ENCODE data around the gene PLBD1.

Gene PLBD1

GRCh38 chr12:14525964-14526363 is 41.7 kb downstream of the PLBD1 start:
- H3K9me3 ChIP-seq (ENCODE audit: control insufficient read depth, low read length), result no peaks in the 10 kb centered on the region
- no peaks in the 10 kb centered on the region for H3K27me3 ChIP-seq (ENCODE audit: control insufficient read depth, insufficient read depth, low read length)
- no peak overlapping the region for H3K9ac ChIP-seq
- TF ChIP-seq, protein P1, sequence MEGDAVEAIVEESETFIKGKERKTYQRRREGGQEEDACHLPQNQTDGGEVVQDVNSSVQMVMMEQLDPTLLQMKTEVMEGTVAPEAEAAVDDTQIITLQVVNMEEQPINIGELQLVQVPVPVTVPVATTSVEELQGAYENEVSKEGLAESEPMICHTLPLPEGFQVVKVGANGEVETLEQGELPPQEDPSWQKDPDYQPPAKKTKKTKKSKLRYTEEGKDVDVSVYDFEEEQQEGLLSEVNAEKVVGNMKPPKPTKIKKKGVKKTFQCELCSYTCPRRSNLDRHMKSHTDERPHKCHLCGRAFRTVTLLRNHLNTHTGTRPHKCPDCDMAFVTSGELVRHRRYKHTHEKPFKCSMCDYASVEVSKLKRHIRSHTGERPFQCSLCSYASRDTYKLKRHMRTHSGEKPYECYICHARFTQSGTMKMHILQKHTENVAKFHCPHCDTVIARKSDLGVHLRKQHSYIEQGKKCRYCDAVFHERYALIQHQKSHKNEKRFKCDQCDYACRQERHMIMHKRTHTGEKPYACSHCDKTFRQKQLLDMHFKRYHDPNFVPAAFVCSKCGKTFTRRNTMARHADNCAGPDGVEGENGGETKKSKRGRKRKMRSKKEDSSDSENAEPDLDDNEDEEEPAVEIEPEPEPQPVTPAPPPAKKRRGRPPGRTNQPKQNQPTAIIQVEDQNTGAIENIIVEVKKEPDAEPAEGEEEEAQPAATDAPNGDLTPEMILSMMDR (IDR thresholded peaks at IDR 0.05), result no peak
- H3K4me3 ChIP-seq (ENCODE audit: low read depth, low read length), result no peak overlapping the region
- no peaks in the 10 kb centered on the region for H3K36me3 ChIP-seq (ENCODE audit: control insufficient read depth, insufficient read depth, low read length)
- H3K27ac ChIP-seq, result no peak overlapping the region
- no peaks in the 10 kb centered on the region for H3K79me2 ChIP-seq
- no peak overlapping the region for H3K4me2 ChIP-seq (ENCODE audit: low read length)
- no peak overlapping the region for H2AFZ ChIP-seq
- no peaks in the 10 kb centered on the region for H3K4me1 ChIP-seq

GRCh38 chr12:14521822-14522221 is 45.9 kb downstream of the PLBD1 start:
- H3K9ac ChIP-seq, result no peak overlapping the region
- H3K4me3 ChIP-seq (ENCODE audit: low read depth, low read length), result no peak overlapping the region
- H3K4me1 ChIP-seq, result no peaks in the 10 kb centered on the region
- no peaks in the 10 kb centered on the region for H3K79me2 ChIP-seq
- no peaks in the 10 kb centered on the region for H3K27me3 ChIP-seq (ENCODE audit: control insufficient read depth, insufficient read depth, low read length)
- H3K9me3 ChIP-seq (ENCODE audit: control insufficient read depth, low read length), result no peaks in the 10 kb centered on the region
- H3K27ac ChIP-seq, result no peak overlapping the region
- no peak overlapping the region for H3K4me2 ChIP-seq (ENCODE audit: low read length)
- TF ChIP-seq, protein P1 (IDR thresholded peaks at IDR 0.05), result no peak
- no peaks in the 10 kb centered on the region for H3K36me3 ChIP-seq (ENCODE audit: control insufficient read depth, insufficient read depth, low read length)
- H2AFZ ChIP-seq, result no peak overlapping the region

GRCh38 chr12:14514946-14515345 is 52.7 kb downstream of the PLBD1 start:
- Histone ChIP-seq H3K9ac (no peak overlapping the region), H3K79me2 (no peaks in the 10 kb centered on the region), H2AFZ (no peak overlapping the region), H3K36me3 (ENCODE audit: control insufficient read depth, insufficient read depth, low read length) (no peaks in the 10 kb centered on the region), H3K27me3 (ENCODE audit: control insufficient read depth, insufficient read depth, low read length) (no peaks in the 10 kb centered on the region), H3K9me3 (ENCODE audit: control insufficient read depth, low read length) (no peaks in the 10 kb centered on the region), H3K27ac (no peak overlapping the region), H3K4me2 (ENCODE audit: low read length) (no peak overlapping the region), H3K4me1 (peaks cover 3% of the 10 kb centered on the region), H3K4me3 (ENCODE audit: low read depth, low read length) (no peak overlapping the region)
- TF ChIP-seq, protein P1 (IDR thresholded peaks at IDR 0.05), result no peak

DNA sequence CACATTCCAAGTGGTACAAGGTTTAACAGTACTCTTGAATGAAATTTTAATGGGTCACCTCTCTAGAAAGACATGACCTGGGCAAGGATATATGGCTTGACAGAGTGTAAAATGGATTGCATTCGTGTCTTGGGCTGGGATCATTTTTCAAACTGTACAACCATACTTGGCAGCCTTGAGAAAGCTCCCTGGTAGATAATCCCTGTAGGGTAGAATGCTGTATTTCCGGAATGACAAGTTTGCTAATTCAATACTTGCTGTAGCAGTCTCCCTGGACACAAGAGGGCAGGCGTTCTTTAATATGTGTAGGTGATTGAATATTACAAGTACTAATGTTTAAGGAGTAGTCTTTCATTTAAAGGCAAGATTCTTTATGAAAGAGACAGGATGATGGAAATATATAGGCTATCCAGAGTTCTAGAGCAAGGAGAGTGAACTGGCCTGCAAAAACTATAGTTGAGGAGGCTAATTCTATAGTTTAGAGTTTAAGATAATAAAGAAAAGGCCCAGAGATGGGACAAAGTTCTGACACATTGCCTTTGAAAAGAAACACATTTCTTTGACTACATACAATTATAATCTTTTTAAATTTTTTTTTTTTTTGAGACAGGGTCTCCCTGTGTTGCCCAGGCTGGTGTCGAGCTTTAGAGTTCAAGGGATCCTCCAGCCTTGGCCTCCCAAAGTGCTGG is 53.4 kb downstream of the PLBD1 start:
- Histone ChIP-seq H3K27me3 (ENCODE audit: control insufficient read depth, insufficient read depth, low read length) (no peaks in the 10 kb centered on the region), H3K9me3 (ENCODE audit: control insufficient read depth, low read length) (no peaks in the 10 kb centered on the region), H3K9ac (no peak overlapping the region), H3K4me1 (peaks cover 3% of the 10 kb centered on the region), H3K4me3 (ENCODE audit: low read depth, low read length) (no peak overlapping the region), H3K4me2 (ENCODE audit: low read length) (peak overlapping the region; percentile 51), H3K36me3 (ENCODE audit: control insufficient read depth, insufficient read depth, low read length) (no peaks in the 10 kb centered on the region), H3K79me2 (no peaks in the 10 kb centered on the region), H2AFZ (peak overlapping the region; percentile 40), H3K27ac (peak overlapping the region; percentile 60)
- TF ChIP-seq, protein P1 (IDR thresholded peaks at IDR 0.05), result peak; percentile 78

GRCh38 chr12:14510574-14510973 is 57.1 kb downstream of the PLBD1 start:
- no peaks in the 10 kb centered on the region for H3K27me3 ChIP-seq (ENCODE audit: control insufficient read depth, insufficient read depth, low read length)
- H3K4me1 ChIP-seq, result peaks cover 3% of the 10 kb centered on the region
- no peak overlapping the region for H2AFZ ChIP-seq
- no peaks in the 10 kb centered on the region for H3K9me3 ChIP-seq (ENCODE audit: control insufficient read depth, low read length)
- H3K4me2 ChIP-seq (ENCODE audit: low read length), result no peak overlapping the region
- H3K79me2 ChIP-seq, result no peaks in the 10 kb centered on the region
- H3K4me3 ChIP-seq (ENCODE audit: low read depth, low read length), result no peak overlapping the region
- no peak overlapping the region for H3K27ac ChIP-seq
- TF ChIP-seq, protein P1 (IDR thresholded peaks at IDR 0.05), result no peak
- no peak overlapping the region for H3K9ac ChIP-seq
- H3K36me3 ChIP-seq (ENCODE audit: control insufficient read depth, insufficient read depth, low read length), result no peaks in the 10 kb centered on the region

All from parathyroid adenoma (tissue), 2 donors.